Adipocyte (in vitro differentiated cells): ENCODE measurements around the gene TBC1D5.

Source experiments
- DNase-seq: peaks from one replicate; pipeline ENCODE4 v3.0.0-alpha.2; 2015; ENCODE audit warnings: low read depth
- H3K27me3 ChIP-seq: replicated peaks from 2 replicates; pipeline ENCODE4 v1.7.0; 2013; ENCODE audit warnings: mild to moderate bottlenecking, low read length, moderate library complexity; ENCODE audit not compliant: control insufficient read depth, insufficient read depth
- H3K36me3 ChIP-seq: 2 replicates; pipeline ENCODE4 v1.7.0; 2013; ENCODE audit warnings: low read length, mild to moderate bottlenecking, moderate library complexity; ENCODE audit not compliant: control insufficient read depth, insufficient read depth, severe bottlenecking
- H3K4me1 ChIP-seq: 2 replicates; pipeline ENCODE4 v1.7.0; 2013; ENCODE audit warnings: mild to moderate bottlenecking, low read length, moderate library complexity; ENCODE audit not compliant: control insufficient read depth, insufficient read depth
- H3K4me3 ChIP-seq: 2 replicates; pipeline ENCODE4 v1.7.0; 2013; ENCODE audit warnings: mild to moderate bottlenecking, low read length, moderate library complexity
- H3K9ac ChIP-seq: 2 replicates; pipeline ENCODE4 v1.7.0; 2013; ENCODE audit warnings: mild to moderate bottlenecking, low read length, moderate library complexity
- H3K9me3 ChIP-seq: 2 replicates; pipeline ENCODE4 v1.7.0; 2013; ENCODE audit warnings: mild to moderate bottlenecking, low read length, moderate library complexity; ENCODE audit not compliant: control insufficient read depth

TBC1D5 gene

GRCh38 chr3:17110660-17111396 lies 631.6 kb downstream of the TBC1D5 start:
- no peak for DNase-seq
- H3K4me1 ChIP-seq, result no peaks in the 10 kb centered on the region
- H3K9ac ChIP-seq, result no peak overlapping the region
- no peak overlapping the region for H3K4me3 ChIP-seq
- H3K9me3 ChIP-seq, result no peaks in the 10 kb centered on the region
- H3K27me3 ChIP-seq, result no peaks in the 10 kb centered on the region
- H3K36me3 ChIP-seq, result no peaks in the 10 kb centered on the region
